Parathyroid adenoma (tissue), 2 donors: ENCODE results near the gene GATA6.

Experiments
- H2AFZ ChIP-seq: fragments of 300-600 bp; sonication (generic); one replicate; pipeline ENCODE4 v1.7.0; 2017; ENCODE audit warnings: antibody characterized with exemption, mild to moderate bottlenecking
- H3K27ac ChIP-seq: fragments of 300-600 bp; sonication (generic); one replicate; pipeline ENCODE4 v1.7.0; 2017
- H3K27me3 ChIP-seq: fragments of 300-600 bp; sonication (generic); one replicate; pipeline ENCODE4 v1.7.0; 2017; ENCODE audit warnings: low read length; ENCODE audit not compliant: control insufficient read depth, insufficient read depth
- H3K36me3 ChIP-seq: fragments of 300-600 bp; sonication (generic); one replicate; pipeline ENCODE4 v1.7.0; 2017; ENCODE audit warnings: low read length; ENCODE audit not compliant: control insufficient read depth, insufficient read depth
- H3K4me1 ChIP-seq: fragments of 300-600 bp; sonication (generic); one replicate; pipeline ENCODE4 v1.7.0; 2017; ENCODE audit warnings: control low read depth
- H3K4me2 ChIP-seq: fragments of 300-600 bp; sonication (generic); one replicate; pipeline ENCODE4 v1.7.0; 2017; ENCODE audit warnings: low read length
- H3K4me3 ChIP-seq: fragments of 300-600 bp; sonication (generic); one replicate; pipeline ENCODE4 v1.7.0; 2017; ENCODE audit warnings: low read depth, low read length
- H3K79me2 ChIP-seq: fragments of 300-600 bp; sonication (generic); one replicate; pipeline ENCODE4 v1.7.0; 2017; ENCODE audit warnings: control low read depth
- H3K9ac ChIP-seq: fragments of 300-600 bp; sonication (generic); one replicate; pipeline ENCODE4 v1.7.0; 2017; ENCODE audit warnings: mild to moderate bottlenecking
- H3K9me3 ChIP-seq: fragments of 300-600 bp; sonication (generic); one replicate; pipeline ENCODE4 v1.7.0; 2017; ENCODE audit warnings: low read length; ENCODE audit not compliant: control insufficient read depth
- CTCF ChIP-seq: fragments of 300-600 bp; sonication (generic); IDR thresholded peaks from one replicate; pipeline ENCODE4 v1.7.0; 2017; ENCODE audit warnings: antibody characterized with exemption, mild to moderate bottlenecking
- donor health status: primary hyperparathyroidism.

The GATA6 gene

GRCh38 chr18:22238681-22239080, 69.3 kb downstream of the GATA6 start:
- Histone ChIP-seq H2AFZ (no peak overlapping the region), H3K27ac (no peak overlapping the region), H3K4me2 (no peak overlapping the region), H3K36me3 (no peaks in the 10 kb centered on the region), H3K79me2 (no peaks in the 10 kb centered on the region), H3K4me1 (no peaks in the 10 kb centered on the region), H3K27me3 (no peaks in the 10 kb centered on the region), H3K4me3 (no peak overlapping the region), H3K9me3 (no peaks in the 10 kb centered on the region), H3K9ac (no peak overlapping the region)
- no peak for TF ChIP-seq CTCF

GRCh38 chr18:22241921-22242361, 72.6 kb downstream of the GATA6 start:
- H3K4me1 ChIP-seq = no peaks in the 10 kb centered on the region
- H3K9me3 ChIP-seq = no peaks in the 10 kb centered on the region
- no peak overlapping the region for H3K9ac ChIP-seq
- H3K4me2 ChIP-seq = no peak overlapping the region
- no peak overlapping the region for H3K27ac ChIP-seq
- H3K4me3 ChIP-seq = no peak overlapping the region
- H3K79me2 ChIP-seq = no peaks in the 10 kb centered on the region
- H2AFZ ChIP-seq = no peak overlapping the region
- no peaks in the 10 kb centered on the region for H3K36me3 ChIP-seq
- no peaks in the 10 kb centered on the region for H3K27me3 ChIP-seq
- no peak for TF ChIP-seq CTCF

- H2AFZ ChIP-seq = no peak overlapping the region
- H3K36me3 ChIP-seq = no peaks in the 10 kb centered on the region
- H3K9me3 ChIP-seq = no peaks in the 10 kb centered on the region
- H3K4me3 ChIP-seq = no peak overlapping the region
- H3K4me1 ChIP-seq = no peaks in the 10 kb centered on the region
- TF ChIP-seq CTCF = no peak
- H3K27ac ChIP-seq = no peak overlapping the region
- no peaks in the 10 kb centered on the region for H3K79me2 ChIP-seq
- H3K9ac ChIP-seq = no peak overlapping the region
- H3K27me3 ChIP-seq = no peaks in the 10 kb centered on the region
- no peak overlapping the region for H3K4me2 ChIP-seq
These were observed 74.1 kb downstream of the GATA6 start for GRCh38 chr18:22243513-22243912.

GRCh38 chr18:22250026-22250425, 80.6 kb downstream of the GATA6 start:
- Histone ChIP-seq H3K79me2 (no peaks in the 10 kb centered on the region), H3K4me1 (no peaks in the 10 kb centered on the region), H3K36me3 (no peaks in the 10 kb centered on the region), H3K27me3 (no peaks in the 10 kb centered on the region), H3K27ac (no peak overlapping the region), H3K9me3 (no peaks in the 10 kb centered on the region), H3K4me3 (no peak overlapping the region), H3K9ac (no peak overlapping the region), H2AFZ (no peak overlapping the region), H3K4me2 (no peak overlapping the region)
- TF ChIP-seq CTCF = no peak

GRCh38 chr18:22250591-22250996, 81.2 kb downstream of the GATA6 start:
- no peaks in the 10 kb centered on the region for H3K4me1 ChIP-seq
- no peak overlapping the region for H3K27ac ChIP-seq
- H3K9ac ChIP-seq = no peak overlapping the region
- no peaks in the 10 kb centered on the region for H3K27me3 ChIP-seq
- H3K9me3 ChIP-seq = no peaks in the 10 kb centered on the region
- no peaks in the 10 kb centered on the region for H3K79me2 ChIP-seq
- H2AFZ ChIP-seq = no peak overlapping the region
- H3K36me3 ChIP-seq = no peaks in the 10 kb centered on the region
- H3K4me2 ChIP-seq = no peak overlapping the region
- H3K4me3 ChIP-seq = no peak overlapping the region
- no peak for TF ChIP-seq CTCF
